Activated CD4-positive, alpha-beta memory T cell treated with anti-CD3 and anti-CD28 coated beads, Interleukin-2, amount 10 ng/mL, durations not matched to agents 7 days and 5 days (primary cell): ENCODE results near the gene TMEM163. TPM values are rescaled to one million over a fixed set of nuclear protein-coding genes. Genes with fewer than 3 reads are reported as not detected.
"Not testable (repeated sequence)": the region's sequence is repeated elsewhere in the genome, so short reads cannot be mapped to it uniquely, and the experiment has no call there.

ENCODE experiments used
- CTCF ChIA-PET: fragments of 350-600 bp; sonication (Branson Sonifier 250); formaldehyde crosslinking; loops from one replicate; lab custom pipeline; 2021; ENCODE audit warnings: antibody characterized with exemption, inconsistent platforms; lab: Charles Lee
- POLR2A ChIA-PET: fragments of 350-600 bp; sonication (Branson Sonifier 250); formaldehyde crosslinking; loops from one replicate; lab custom pipeline; 2021; ENCODE audit warnings: antibody characterized with exemption; lab: Charles Lee
- DNase-seq: peaks from one replicate; pipeline ENCODE4 v3.0.0-alpha.2; 2020
- H3K27ac Mint-ChIP-seq: one replicate; pipeline ENCODE4 v1.8.0; 2021; ENCODE audit warnings: mild to moderate bottlenecking, mixed read lengths
- H3K27me3 Mint-ChIP-seq: one replicate; pipeline ENCODE4 v1.8.0; 2021; ENCODE audit warnings: mixed read lengths
- H3K36me3 Mint-ChIP-seq: one replicate; pipeline ENCODE4 v1.8.0; 2021; ENCODE audit warnings: low read depth, mixed read lengths
- H3K4me1 Mint-ChIP-seq: one replicate; pipeline ENCODE4 v1.8.0; 2021; ENCODE audit warnings: mixed read lengths
- H3K4me3 Mint-ChIP-seq: one replicate; pipeline ENCODE4 v1.8.0; 2021; ENCODE audit warnings: mild to moderate bottlenecking, mixed read lengths
- H3K9me3 Mint-ChIP-seq: one replicate; pipeline ENCODE4 v1.8.0; 2021; ENCODE audit warnings: mixed read lengths
- total RNA-seq, 2 experiments: library from RNA; stranded (reverse); gene quantifications; one replicate each; pipeline ENCODE4 v1.2.3, GENCODE V29; 2021

The TMEM163 gene
- total RNA-seq, 2 experiments from 2014 or later, result 1.8 to 2.3 TPM

DNA sequence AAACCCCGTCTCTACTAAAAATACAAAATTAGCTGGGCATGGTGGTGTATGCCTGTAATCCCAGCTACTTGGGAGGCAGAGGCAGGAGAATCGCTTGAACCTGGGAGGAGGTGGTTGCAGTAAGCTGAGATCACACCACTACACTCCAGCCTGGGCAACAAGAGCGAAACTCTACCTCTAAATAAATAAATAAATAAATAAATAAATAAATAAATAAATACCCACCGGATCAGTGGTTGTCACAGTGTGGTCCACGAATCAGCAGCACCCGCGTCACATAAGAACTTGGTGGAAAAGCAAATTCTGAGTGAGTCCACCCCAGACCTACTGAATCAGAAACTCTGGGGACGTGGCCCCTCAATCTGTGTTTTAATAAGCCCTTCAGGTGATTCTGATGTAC, 211.6 kb downstream of the TMEM163 start:
- H3K4me3 Mint-ChIP-seq, H3K9me3 Mint-ChIP-seq, H3K27me3 Mint-ChIP-seq, H3K4me1 Mint-ChIP-seq, DNase-seq, H3K27ac Mint-ChIP-seq, H3K36me3 Mint-ChIP-seq, POLR2A ChIA-PET, CTCF ChIA-PET: not testable (repeated sequence)

DNA sequence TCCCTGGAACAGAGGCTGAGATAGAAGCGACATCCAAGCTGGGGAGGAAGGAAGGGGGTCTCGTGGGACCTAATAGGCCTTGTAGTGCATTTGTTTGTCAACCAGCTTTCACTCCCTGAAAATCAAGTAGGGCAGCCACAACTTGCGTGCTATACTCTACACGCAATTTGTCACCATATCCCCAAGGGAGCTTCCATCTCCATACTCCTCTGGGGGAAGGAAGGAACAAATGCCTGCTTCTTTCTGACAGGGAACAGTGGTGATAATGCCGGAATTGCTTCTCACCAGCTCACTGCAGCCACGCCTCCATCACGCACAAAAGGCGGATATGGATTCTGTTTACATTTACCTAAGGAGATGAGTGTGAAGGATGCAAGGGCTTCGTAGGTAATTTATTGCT, 213.4 kb downstream of the TMEM163 start:
- no peaks in the 10 kb centered on the region for H3K9me3 Mint-ChIP-seq
- ChIA-PET POLR2A (no interaction called here), CTCF (no interaction called here)
- H3K36me3 Mint-ChIP-seq, result no peaks in the 10 kb centered on the region
- DNase-seq, result no peak
- H3K4me3 Mint-ChIP-seq, result no peak overlapping the region
- H3K4me1 Mint-ChIP-seq, result no peaks in the 10 kb centered on the region
- no peak overlapping the region for H3K27ac Mint-ChIP-seq
- H3K27me3 Mint-ChIP-seq, result peaks cover 12% of the 10 kb centered on the region

- Mint-ChIP-seq H3K36me3 (no peaks in the 10 kb centered on the region), H3K4me1 (no peaks in the 10 kb centered on the region), H3K27ac (no peak overlapping the region), H3K4me3 (no peak overlapping the region), H3K27me3 (peaks cover 12% of the 10 kb centered on the region), H3K9me3 (no peaks in the 10 kb centered on the region)
- DNase-seq, result no peak
- ChIA-PET POLR2A (no interaction called here), CTCF (no interaction called here)
These were observed 214.0 kb downstream of the TMEM163 start for GRCh38 chr2:134504586-134505336.

- Mint-ChIP-seq H3K4me1 (no peaks in the 10 kb centered on the region), H3K9me3 (no peaks in the 10 kb centered on the region), H3K27ac (no peak overlapping the region), H3K4me3 (no peak overlapping the region), H3K36me3 (no peaks in the 10 kb centered on the region), H3K27me3 (peaks cover 12% of the 10 kb centered on the region)
- no peak for DNase-seq
- POLR2A ChIA-PET, result no interaction called here
- CTCF ChIA-PET, result no interaction called here
These were observed 216.7 kb downstream of the TMEM163 start for GRCh38 chr2:134502104-134502503.

- POLR2A ChIA-PET, result no interaction called here
- no peaks in the 10 kb centered on the region for H3K9me3 Mint-ChIP-seq
These were observed 217.2 kb downstream of the TMEM163 start for GRCh38 chr2:134501476-134502091.

DNA sequence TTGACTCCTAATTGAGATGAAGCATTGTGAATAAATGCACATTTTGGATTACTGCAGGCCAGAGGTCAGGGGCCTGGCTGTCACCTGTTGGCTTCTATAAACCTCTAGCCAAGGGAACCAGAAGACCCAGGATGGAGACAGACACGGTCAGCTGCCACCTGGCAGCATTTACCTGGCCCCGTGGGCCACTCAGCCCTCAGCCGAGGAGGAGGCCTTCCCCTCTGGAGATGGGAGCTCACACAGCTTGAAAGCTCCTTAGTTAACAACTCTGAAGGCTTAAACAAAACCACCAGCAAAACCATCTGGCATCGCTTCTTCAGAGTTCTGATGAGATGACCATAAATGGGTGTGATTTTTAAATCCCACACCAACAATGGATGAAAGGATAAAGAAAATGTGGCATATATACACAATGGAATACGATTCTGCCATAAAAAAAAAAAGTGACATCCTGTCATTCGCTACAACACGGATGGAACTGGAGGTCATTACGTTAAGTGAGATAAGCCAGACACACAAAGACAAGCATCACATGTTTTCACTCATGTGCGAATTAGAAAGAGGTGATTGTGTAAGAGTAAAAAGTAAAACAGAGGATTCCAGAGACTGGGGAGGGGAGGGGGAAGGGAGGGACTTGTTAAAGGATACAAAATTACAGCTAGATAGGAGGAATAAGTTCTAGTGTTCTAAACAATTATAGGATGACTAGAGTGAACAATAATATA, 218.4 kb downstream of the TMEM163 start:
- no peak overlapping the region for H3K27ac Mint-ChIP-seq
- no peaks in the 10 kb centered on the region for H3K36me3 Mint-ChIP-seq
- CTCF ChIA-PET, result no interaction called here
- no peak overlapping the region for H3K4me3 Mint-ChIP-seq
- DNase-seq, result no peak
- H3K9me3 Mint-ChIP-seq, result no peaks in the 10 kb centered on the region
- H3K4me1 Mint-ChIP-seq, result no peaks in the 10 kb centered on the region
- peaks cover 12% of the 10 kb centered on the region for H3K27me3 Mint-ChIP-seq
- POLR2A ChIA-PET, result no interaction called here

More at GRCh38 chr2:134501476-134502091, 217.2 kb downstream of the TMEM163 start:
- Mint-ChIP-seq H3K27me3 (peaks cover 12% of the 10 kb centered on the region), H3K27ac (no peak overlapping the region), H3K4me1 (no peaks in the 10 kb centered on the region), H3K36me3 (no peaks in the 10 kb centered on the region), H3K4me3 (no peak overlapping the region)
- CTCF ChIA-PET, result no interaction called here
- DNase-seq, result no peak

DNA sequence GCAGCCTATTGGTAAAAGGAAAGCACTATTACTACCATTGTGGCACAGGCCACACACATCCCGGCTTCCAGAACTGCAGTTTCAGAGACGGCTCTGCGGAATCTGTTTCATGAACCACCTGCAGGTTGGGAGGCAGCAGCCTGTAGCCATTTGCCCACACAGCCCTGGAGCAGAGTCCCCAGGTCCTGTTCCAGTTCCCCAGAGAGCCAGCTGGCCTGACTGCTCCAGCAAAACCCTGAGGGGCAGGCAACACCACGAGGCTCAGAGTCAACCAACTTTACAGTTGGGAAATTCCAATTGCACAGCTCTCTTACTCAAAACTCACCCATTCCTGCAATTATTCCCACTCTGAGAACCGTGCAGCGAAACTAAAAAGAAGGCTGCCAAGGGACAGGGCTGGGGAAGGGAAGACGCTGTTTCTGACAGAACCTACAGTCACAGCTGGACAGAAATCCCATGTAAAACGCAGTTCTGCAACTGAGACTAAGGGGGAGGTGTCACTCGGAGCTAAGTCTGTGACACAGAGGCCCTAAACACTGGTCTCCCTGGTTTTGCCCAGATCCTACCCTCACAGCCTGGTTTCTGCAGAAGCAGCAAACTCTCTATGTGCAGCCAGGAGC, 219.4 kb downstream of the TMEM163 start:
- CTCF ChIA-PET, result no interaction called here
- Mint-ChIP-seq H3K9me3 (no peaks in the 10 kb centered on the region), H3K4me3 (no peak overlapping the region), H3K36me3 (no peaks in the 10 kb centered on the region), H3K27me3 (peaks cover 12% of the 10 kb centered on the region), H3K4me1 (no peaks in the 10 kb centered on the region), H3K27ac (no peak overlapping the region)
- no peak for DNase-seq
- POLR2A ChIA-PET, result no interaction called here

DNA sequence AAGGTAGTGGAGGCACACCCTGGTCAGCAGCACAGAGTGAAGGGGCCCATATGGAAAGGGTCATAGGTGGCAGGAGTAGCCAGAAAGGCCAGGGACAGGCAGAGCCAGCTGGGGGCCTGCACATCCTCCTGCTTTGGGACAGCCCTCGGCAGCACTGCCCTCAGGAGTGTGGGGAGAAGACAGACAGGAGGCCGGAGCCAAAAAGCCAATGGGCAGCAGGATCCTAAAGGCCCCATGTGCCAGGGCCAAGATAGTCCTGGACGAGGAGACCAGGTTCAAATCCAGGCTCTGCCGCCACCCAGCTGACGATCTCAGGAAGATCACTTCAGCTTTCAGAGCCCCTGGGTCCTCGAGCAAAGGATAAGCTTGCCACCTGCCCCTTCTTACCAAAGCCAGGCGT, 220.1 kb downstream of the TMEM163 start:
- Mint-ChIP-seq H3K27ac (no peak overlapping the region), H3K4me1 (no peaks in the 10 kb centered on the region), H3K9me3 (no peaks in the 10 kb centered on the region), H3K4me3 (no peak overlapping the region), H3K36me3 (no peaks in the 10 kb centered on the region), H3K27me3 (peaks cover 13% of the 10 kb centered on the region)
- no peak for DNase-seq
- POLR2A ChIA-PET, result no interaction called here
- CTCF ChIA-PET, result no interaction called here

DNA sequence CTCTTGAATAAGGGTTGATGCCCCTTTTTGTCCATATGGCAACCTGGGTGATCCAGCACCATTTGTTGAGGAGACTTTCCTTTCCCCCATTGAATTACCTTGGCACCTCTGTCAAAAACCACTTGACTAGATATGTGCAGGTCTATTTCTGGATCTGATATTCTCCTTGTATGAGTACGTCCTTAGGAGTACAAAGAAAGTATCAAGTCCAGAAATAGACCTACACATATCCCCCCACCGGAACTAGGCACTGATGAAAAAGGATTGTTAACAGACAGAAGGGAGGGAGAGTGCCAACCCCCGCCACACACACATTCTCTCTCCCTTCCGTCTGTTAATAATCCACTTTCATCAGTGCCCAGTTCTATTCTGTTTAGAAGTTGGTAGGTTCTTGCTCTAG, 225.0 kb downstream of the TMEM163 start:
- H3K9me3 Mint-ChIP-seq, result no peaks in the 10 kb centered on the region
- no peak overlapping the region for H3K27ac Mint-ChIP-seq
- CTCF ChIA-PET, result no interaction called here
- DNase-seq, result no peak
- H3K27me3 Mint-ChIP-seq, result peaks cover 24% of the 10 kb centered on the region
- POLR2A ChIA-PET, result no interaction called here
- no peaks in the 10 kb centered on the region for H3K4me1 Mint-ChIP-seq
- H3K36me3 Mint-ChIP-seq, result no peaks in the 10 kb centered on the region
- no peak overlapping the region for H3K4me3 Mint-ChIP-seq

DNA sequence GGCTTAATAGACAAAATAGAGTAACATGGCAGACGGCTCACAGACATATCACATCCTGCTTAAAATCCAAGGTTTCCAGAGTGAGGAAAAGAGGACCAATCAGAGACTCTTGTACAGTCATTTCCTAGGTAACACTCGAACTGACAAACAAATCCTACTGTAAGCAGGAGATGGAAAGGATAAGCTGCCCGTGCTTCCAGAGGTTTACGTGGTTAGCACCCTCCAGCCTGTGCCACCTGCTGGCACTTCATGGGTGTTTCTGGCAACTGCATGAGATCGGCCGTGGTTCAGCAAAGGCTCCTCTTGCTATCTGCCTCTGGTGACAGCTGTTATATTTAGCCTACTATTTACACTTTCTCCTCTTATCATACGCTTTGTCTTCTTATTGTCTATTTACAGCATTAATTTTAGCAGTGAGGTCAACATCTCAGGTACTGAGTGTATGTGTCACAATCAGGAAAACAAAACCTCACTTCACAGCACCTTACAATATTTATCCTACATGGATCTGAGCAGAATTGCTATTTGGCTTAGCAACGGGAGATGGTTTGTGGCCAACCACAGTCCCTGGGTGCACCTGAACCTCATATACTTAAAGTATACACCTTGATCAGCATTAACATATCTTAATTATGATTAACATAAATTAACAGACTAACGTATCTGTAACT, 226.9 kb downstream of the TMEM163 start:
- H3K36me3 Mint-ChIP-seq, result no peaks in the 10 kb centered on the region
- no peaks in the 10 kb centered on the region for H3K9me3 Mint-ChIP-seq
- no peak overlapping the region for H3K27ac Mint-ChIP-seq
- CTCF ChIA-PET, result no interaction called here
- no peak overlapping the region for H3K4me3 Mint-ChIP-seq
- no peaks in the 10 kb centered on the region for H3K4me1 Mint-ChIP-seq
- peaks cover 29% of the 10 kb centered on the region for H3K27me3 Mint-ChIP-seq
- no peak for DNase-seq
- POLR2A ChIA-PET, result no interaction called here

DNA sequence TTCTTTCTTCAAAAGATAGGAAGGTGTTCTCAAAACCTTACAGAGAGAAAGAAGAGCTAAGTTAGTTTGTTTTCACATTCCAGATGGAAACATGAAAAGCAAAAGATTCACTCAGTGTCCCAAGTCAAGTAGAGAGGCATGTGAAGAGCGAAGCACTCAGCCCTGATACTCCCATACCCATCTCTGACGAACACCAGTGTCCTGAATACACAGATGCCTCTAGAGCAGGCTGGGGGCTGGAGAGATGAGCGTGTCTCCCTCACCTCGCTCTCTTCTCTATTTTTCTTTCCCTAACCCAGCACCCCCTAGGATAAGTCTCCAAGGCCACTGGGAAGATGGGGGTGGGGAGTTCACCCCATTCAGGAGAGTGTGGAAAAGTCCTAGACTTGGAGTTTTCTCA, 227.8 kb downstream of the TMEM163 start:
- CTCF ChIA-PET, result no interaction called here
- Mint-ChIP-seq H3K4me3 (no peak overlapping the region), H3K4me1 (no peaks in the 10 kb centered on the region), H3K36me3 (no peaks in the 10 kb centered on the region), H3K9me3 (no peaks in the 10 kb centered on the region), H3K27me3 (peaks cover 32% of the 10 kb centered on the region), H3K27ac (no peak overlapping the region)
- POLR2A ChIA-PET, result no interaction called here
- no peak for DNase-seq

- Mint-ChIP-seq H3K27me3 (peaks cover 32% of the 10 kb centered on the region), H3K27ac (no peak overlapping the region), H3K36me3 (no peaks in the 10 kb centered on the region), H3K4me3 (no peak overlapping the region), H3K9me3 (no peaks in the 10 kb centered on the region), H3K4me1 (no peaks in the 10 kb centered on the region)
- ChIA-PET POLR2A (no interaction called here), CTCF (no interaction called here)
- DNase-seq, result no peak
These were observed 228.2 kb downstream of the TMEM163 start for GRCh38 chr2:134490559-134490958.
